Vagina (tissue), 2 donors: ENCODE results near the gene SLC13A1. TPM values are rescaled to one million over a fixed set of nuclear protein-coding genes. Genes with fewer than 3 reads are reported as not detected.

Source experiments
- DNase-seq, 2 donors: peaks; one replicate each; pipeline ENCODE4 v3.0.0-alpha.2; 2017; ENCODE audit errors: extremely low spot score in 2 of 2
- H3K27ac ChIP-seq: fragments of 200-600 bp; sonication (generic); one replicate; pipeline ENCODE4 v1.5.1; 2019
- H3K27me3 ChIP-seq: fragments of 200-600 bp; sonication (generic); one replicate; pipeline ENCODE4 v1.5.1; 2019
- H3K36me3 ChIP-seq, 2 donors: fragments of 200-600 bp; sonication (generic); one replicate each; pipeline ENCODE4 v1.5.1; 2017 to 2019
- H3K4me1 ChIP-seq: fragments of 200-600 bp; sonication (generic); one replicate; pipeline ENCODE4 v1.5.1; 2019
- H3K4me3 ChIP-seq, 2 donors: fragments of 200-600 bp; sonication (generic); 1 replicate in 1 of 2; 2 replicates in 1 of 2; pipeline ENCODE4 v1.5.1; 2016 to 2019
- H3K9me3 ChIP-seq: fragments of 200-600 bp; sonication (generic); one replicate; pipeline ENCODE4 v1.5.1; 2019
- POLR2A ChIP-seq, 2 donors: fragments of 450-650 bp; IDR thresholded peaks; one replicate each; pipeline ENCODE4 v1.6.1; 2017; ENCODE audit warnings: antibody characterized with exemption in 2 of 2, mild to moderate bottlenecking in 2 of 2, moderate library complexity in 2 of 2
- POLR2AphosphoS5 ChIP-seq, 2 donors: sonication (generic); formaldehyde crosslinking; IDR thresholded peaks; one replicate each; pipeline ENCODE4 v1.9.0; 2017; ENCODE audit warnings: antibody characterized with exemption in 2 of 2, mild to moderate bottlenecking in 2 of 2, low read depth in 1 of 2; ENCODE audit not compliant: insufficient read depth in 1 of 2
- intact Hi-C: fragments of 100-400 bp; cut with DNase I; formaldehyde crosslinking; loops from one replicate; pipeline ENCODE4 v1.15.1; 2023
- total RNA-seq: library from RNA; depleted of rRNA; stranded (reverse); fragments of >200 nt; gene quantifications from one replicate; pipeline ENCODE4 v1.2.3, GENCODE V29; 2016
- TF ChIP-seq, protein P1 (sequence below), 3 experiments: fragments of 450-650 bp in 2 of 3; fragments of 200-600 bp in 1 of 3; sonication (generic) in 1 of 3; IDR thresholded peaks; one replicate each; pipeline ENCODE4 v1.5.1; 2017 to 2019; ENCODE audit warnings: antibody characterized with exemption in 3 of 3, mild to moderate bottlenecking in 2 of 3, moderate library complexity in 2 of 3

Gene SLC13A1
- total RNA-seq, 1 donor from 2014 or later: not detected

DNA sequence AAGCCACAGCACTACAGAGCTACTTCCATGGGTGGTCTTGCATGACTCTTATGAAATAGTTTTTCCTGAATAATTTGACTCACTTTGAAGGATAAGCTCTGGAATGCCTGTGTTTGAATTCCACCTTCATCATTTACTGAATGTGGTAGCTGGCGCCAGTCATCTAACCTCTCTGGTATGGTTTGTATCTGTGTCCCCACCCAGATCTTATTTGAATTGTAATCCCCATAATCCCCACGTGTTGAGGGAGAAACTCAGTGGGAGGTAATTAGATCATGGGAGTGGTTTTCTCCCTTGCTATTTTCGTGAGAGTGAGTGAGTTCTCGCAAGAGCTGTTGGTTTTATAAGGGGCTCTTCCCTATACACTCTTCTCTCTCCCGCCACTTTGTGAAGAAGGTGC is 11.2 kb upstream of the SLC13A1 start:
- intact Hi-C loops: no loop called here
- TF ChIP-seq, protein P1, sequence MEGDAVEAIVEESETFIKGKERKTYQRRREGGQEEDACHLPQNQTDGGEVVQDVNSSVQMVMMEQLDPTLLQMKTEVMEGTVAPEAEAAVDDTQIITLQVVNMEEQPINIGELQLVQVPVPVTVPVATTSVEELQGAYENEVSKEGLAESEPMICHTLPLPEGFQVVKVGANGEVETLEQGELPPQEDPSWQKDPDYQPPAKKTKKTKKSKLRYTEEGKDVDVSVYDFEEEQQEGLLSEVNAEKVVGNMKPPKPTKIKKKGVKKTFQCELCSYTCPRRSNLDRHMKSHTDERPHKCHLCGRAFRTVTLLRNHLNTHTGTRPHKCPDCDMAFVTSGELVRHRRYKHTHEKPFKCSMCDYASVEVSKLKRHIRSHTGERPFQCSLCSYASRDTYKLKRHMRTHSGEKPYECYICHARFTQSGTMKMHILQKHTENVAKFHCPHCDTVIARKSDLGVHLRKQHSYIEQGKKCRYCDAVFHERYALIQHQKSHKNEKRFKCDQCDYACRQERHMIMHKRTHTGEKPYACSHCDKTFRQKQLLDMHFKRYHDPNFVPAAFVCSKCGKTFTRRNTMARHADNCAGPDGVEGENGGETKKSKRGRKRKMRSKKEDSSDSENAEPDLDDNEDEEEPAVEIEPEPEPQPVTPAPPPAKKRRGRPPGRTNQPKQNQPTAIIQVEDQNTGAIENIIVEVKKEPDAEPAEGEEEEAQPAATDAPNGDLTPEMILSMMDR (IDR thresholded peaks at IDR 0.05): no peak
- TF ChIP-seq POLR2A (IDR thresholded peaks at IDR 0.05) (no peak), POLR2AphosphoS5 (IDR thresholded peaks at IDR 0.05; ENCODE audit: insufficient read depth in 1 of 2, low read depth in 1 of 2) (no peak)
- no peak overlapping the region for H3K4me3 ChIP-seq
- no peaks in the 10 kb centered on the region for H3K36me3 ChIP-seq
- no peaks in the 10 kb centered on the region for H3K9me3 ChIP-seq
- no peak for DNase-seq
- H3K27me3 ChIP-seq: no peaks in the 10 kb centered on the region
- no peaks in the 10 kb centered on the region for H3K4me1 ChIP-seq
- no peak overlapping the region for H3K27ac ChIP-seq

DNA sequence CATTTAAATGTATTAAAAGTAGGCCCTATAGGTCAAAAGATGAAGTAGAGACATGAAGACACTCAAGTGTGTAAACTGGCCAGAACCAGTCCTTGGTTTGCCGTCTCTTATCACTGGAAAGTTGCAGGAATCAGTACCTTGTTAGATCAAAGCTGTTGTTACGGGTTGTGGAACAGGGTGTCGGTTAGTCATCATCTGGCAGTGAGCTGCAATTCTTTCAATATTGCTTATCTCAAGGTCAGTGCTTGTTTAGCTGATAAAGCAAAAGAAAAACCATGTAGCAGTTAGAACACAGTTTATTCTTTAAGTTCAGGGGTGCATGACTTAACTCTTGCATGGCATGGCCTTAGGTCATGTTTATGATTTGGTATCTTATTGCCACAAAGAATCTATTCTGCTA is 10.0 kb upstream of the SLC13A1 start:
- Histone ChIP-seq H3K9me3 (no peaks in the 10 kb centered on the region), H3K4me1 (no peaks in the 10 kb centered on the region), H3K36me3 (no peaks in the 10 kb centered on the region), H3K27ac (no peak overlapping the region), H3K4me3 (no peak overlapping the region), H3K27me3 (no peaks in the 10 kb centered on the region)
- no peak for DNase-seq
- intact Hi-C loops: no loop called here
- TF ChIP-seq, protein P1 (IDR thresholded peaks at IDR 0.05): no peak
- TF ChIP-seq POLR2AphosphoS5 (IDR thresholded peaks at IDR 0.05; ENCODE audit: insufficient read depth in 1 of 2, low read depth in 1 of 2): no peak
- TF ChIP-seq POLR2A (IDR thresholded peaks at IDR 0.05): no peak

DNA sequence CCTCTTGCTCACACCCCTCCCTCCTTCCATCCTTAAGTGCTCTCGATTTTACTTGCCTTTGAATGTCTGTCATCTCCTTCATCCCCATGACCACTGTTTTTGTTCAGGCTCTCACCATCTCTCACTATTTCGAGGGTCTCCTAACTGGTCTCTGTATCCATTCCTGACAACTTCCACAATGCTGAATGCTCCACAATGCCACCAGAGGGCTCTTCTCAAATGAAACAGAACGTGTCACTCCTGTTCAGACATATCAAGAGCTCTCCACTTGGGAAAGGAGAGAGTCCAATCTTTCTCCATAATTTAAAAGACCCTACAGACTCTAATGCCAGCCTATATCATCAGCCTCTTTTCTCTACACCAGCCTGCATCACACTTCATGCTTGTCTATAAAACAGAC is 9.0 kb upstream of the SLC13A1 start:
- no peaks in the 10 kb centered on the region for H3K9me3 ChIP-seq
- no peaks in the 10 kb centered on the region for H3K36me3 ChIP-seq
- intact Hi-C loops: no loop called here
- no peaks in the 10 kb centered on the region for H3K27me3 ChIP-seq
- H3K27ac ChIP-seq: no peak overlapping the region
- H3K4me3 ChIP-seq: no peak overlapping the region
- no peaks in the 10 kb centered on the region for H3K4me1 ChIP-seq
- TF ChIP-seq POLR2A (IDR thresholded peaks at IDR 0.05) (no peak), POLR2AphosphoS5 (IDR thresholded peaks at IDR 0.05; ENCODE audit: insufficient read depth in 1 of 2, low read depth in 1 of 2) (no peak)
- TF ChIP-seq, protein P1 (IDR thresholded peaks at IDR 0.05): no peak
- no peak for DNase-seq

DNA sequence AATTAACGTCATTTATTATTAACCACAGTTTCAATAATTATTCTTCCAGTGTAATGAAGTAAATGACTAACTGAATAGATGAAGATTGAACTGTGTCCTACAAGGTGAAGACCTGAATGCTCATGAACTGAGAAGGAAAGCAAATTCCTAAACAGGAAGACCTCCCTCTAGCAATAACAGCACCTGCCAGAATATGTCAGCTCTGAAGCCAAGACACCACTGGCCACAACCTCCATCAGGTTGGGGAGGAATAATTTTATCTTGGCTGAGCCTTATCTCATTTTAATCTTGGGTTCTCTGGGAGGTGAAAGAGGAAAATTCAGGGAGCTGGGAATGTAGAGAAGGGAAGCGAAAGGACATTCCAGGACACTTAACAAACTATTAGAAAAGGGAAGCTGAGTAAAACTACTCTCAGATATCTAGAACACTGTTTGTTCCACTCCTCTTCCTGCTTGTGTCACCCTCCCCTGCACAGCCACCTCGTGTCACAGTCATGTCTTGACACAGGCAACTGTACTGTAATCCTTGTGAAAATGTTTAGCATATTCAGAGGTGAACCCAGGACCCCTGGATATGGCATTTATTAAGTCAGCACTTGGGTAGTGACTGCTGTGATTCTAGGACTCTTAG is 4.6 kb upstream of the SLC13A1 start:
- intact Hi-C loops: no loop called here
- DNase-seq: no peak
- H3K27me3 ChIP-seq: no peaks in the 10 kb centered on the region

DNA sequence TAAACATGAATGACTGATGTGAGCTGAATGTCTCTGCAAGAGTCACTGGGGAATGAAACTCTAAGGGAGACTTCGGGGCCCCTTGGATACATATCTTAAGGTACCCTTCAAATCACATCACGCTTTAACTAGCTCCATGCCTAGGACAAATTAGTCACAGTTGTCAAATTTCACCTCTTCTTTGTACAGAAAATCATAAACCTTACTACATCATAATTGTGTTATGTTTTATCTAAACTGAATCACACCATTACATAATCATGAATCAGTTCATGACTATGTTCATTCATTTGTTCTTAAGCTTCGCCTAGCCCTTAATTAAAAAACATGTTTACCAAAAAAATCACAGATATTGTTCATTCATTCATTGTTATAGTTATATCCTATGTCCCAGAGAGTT is 2.1 kb upstream of the SLC13A1 start:
- Histone ChIP-seq H3K4me1 (no peaks in the 10 kb centered on the region), H3K4me3 (no peak overlapping the region), H3K27me3 (no peaks in the 10 kb centered on the region), H3K27ac (no peak overlapping the region), H3K9me3 (no peaks in the 10 kb centered on the region), H3K36me3 (no peaks in the 10 kb centered on the region)
- intact Hi-C loops: no loop called here
- DNase-seq: no peak
- TF ChIP-seq POLR2AphosphoS5 (IDR thresholded peaks at IDR 0.05; ENCODE audit: insufficient read depth in 1 of 2, low read depth in 1 of 2): no peak

More for the DNA sequence above, 4.6 kb upstream of the SLC13A1 start:
- no peaks in the 10 kb centered on the region for H3K9me3 ChIP-seq
- no peak overlapping the region for H3K27ac ChIP-seq
- H3K4me3 ChIP-seq: no peak overlapping the region
- no peaks in the 10 kb centered on the region for H3K4me1 ChIP-seq
- no peak for TF ChIP-seq POLR2A (IDR thresholded peaks at IDR 0.05)
- H3K36me3 ChIP-seq: no peaks in the 10 kb centered on the region
